Fibroblast of skin of back (primary cell): ENCODE data around the gene DNAJC11.
"Not testable (repeated sequence)": the region's sequence is repeated elsewhere in the genome, so short reads cannot be mapped to it uniquely, and the experiment has no call there.

Experiments used
- DNase-seq: peaks from one replicate; pipeline ENCODE4 v3.0.0-alpha.2; 2013

DNAJC11 gene

DNA sequence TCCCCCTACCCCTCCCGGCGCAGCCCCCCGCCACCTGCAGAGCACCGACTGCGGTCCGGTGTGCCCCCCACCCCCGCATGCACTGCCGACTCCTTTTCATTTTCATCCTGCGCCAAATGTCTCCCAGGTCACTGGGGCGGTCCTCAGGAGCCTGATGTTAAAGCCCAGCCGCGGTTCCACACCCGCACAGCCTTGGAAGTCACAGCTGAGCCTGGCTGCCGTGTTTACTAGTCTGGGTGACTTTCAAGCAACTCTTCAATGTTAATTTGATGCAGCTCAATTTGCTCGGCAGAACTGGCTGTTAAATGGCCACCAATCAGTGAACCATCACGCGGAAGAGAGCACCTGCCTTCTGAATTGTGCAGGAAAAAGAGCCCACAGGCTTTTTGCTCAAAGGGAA is 49.7 kb downstream of the DNAJC11 start:
- no peak for DNase-seq

GRCh38 chr1:6648556-6648955 is 53.1 kb downstream of the DNAJC11 start:
- no peak for DNase-seq

- peak; percentile 60 for DNase-seq
These were observed 55.0 kb downstream of the DNAJC11 start for GRCh38 chr1:6646499-6647148.

GRCh38 chr1:6645018-6645417 is 56.6 kb downstream of the DNAJC11 start:
- DNase-seq: no peak

- DNase-seq: not testable (repeated sequence)
These were observed 60.7 kb downstream of the DNAJC11 start for GRCh38 chr1:6640867-6641266.

DNA sequence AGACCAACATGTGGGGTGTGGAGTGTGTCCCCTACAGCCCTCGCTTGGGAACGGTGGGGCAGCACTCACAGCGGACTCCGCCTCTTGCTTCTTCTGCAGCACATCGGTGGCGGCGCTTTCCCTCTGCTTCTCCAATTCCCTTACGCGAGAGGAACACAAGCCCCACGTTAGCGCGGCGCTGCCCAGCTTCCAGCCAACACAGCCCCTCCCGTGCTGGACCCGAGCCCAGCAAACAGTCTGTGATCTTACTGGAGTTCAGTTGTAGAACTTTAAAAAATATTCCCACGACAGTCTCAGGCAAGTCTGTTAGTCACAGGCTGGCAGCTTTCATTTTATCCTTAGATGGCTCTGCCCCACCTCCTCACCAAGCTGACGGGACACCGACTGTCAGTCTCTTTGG is 63.4 kb downstream of the DNAJC11 start:
- DNase-seq: peak; percentile 52

DNA sequence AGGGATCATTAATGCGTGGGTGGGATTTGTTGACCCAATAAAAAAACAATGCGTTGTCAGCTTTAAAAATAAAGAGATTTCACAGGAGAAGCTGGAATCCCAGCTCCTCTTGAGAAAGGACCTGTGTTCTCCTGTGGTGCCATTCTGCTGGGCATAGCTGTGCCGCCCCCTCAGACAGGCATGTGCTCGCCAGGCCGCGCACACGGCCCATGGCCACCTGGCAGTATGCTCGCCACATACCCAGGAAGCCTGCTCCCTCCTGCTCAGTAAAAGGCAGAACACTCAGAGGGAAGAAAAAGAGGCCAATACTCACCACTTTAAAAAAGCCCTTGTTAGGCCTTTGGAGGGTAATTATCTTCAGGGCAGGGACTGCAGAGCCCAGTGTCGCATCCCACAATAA is 63.8 kb downstream of the DNAJC11 start:
- no peak for DNase-seq

GRCh38 chr1:6636778-6637177 is 64.8 kb downstream of the DNAJC11 start:
- DNase-seq: not testable (repeated sequence)

GRCh38 chr1:6635910-6636760 is 65.5 kb downstream of the DNAJC11 start:
- peak; percentile 12 for DNase-seq

DNA sequence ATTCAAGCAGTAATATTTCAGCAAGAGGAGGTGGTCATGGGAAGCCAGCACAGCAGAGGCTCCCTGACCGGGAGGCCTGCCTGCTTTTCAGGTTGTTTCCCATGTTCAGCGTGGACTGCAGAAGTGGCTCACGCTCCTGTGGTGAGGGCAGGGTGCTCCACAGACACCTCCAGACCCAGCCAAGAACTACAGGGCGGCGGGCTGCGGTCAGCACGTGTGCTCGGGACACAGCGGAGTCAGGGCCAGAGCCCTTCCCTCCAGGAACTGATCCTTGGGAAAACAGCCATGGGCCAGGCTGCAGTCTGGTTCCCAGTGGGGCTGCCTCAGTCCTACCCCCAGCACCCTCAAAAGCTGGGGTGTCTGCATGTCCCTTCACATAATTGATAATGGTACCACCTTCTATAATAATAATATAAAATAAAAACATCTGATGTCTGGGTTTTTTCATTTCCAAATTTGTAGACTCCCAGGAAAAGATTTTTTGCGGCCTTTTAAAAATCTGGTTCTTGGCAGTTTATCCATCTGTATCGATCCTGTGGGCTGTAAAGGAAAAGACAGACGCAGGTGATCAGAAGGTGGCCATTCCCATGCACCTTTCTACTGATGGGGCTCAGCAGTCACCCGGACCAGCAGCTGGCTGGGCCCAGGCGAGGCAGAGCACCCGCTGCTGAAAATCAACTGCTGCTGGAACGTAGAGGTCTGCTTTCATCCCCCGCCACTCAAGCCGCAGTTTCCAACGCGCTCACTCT is 66.3 kb downstream of the DNAJC11 start:
- no peak for DNase-seq

DNA sequence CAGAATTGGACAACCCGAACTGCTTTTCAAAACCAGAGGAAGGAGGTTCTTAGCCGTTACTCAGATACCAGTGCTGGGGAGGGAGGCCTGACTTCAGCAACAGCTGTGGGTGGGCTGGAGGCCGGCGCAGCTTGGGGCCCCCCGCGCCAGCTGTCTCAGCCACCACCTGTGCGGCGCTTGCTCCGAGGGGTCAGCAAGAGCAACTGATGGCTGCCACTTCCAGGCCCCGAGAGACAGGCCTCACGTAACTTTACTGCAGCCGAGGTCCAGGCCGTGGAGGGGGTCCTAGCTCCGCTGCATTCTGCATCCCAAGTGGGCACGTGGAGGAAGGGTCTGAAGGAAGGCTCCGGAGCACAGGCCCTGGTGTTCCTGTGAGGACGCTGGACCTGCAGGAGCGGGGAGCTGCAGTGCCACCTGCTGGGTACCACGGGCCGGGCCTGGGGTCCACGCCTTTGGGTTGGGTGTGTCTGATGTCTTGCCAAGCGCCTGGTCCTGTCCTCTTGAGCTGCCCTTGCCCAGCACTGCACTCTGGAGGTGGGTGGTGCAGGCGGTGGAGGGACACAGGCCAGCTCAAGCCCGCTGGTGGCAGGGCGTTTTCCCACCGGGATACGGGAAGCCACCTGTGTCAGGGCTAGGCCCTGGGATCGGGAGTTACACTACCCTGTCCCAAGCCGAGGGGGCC is 67.1 kb downstream of the DNAJC11 start:
- peak; percentile 27 for DNase-seq

DNA sequence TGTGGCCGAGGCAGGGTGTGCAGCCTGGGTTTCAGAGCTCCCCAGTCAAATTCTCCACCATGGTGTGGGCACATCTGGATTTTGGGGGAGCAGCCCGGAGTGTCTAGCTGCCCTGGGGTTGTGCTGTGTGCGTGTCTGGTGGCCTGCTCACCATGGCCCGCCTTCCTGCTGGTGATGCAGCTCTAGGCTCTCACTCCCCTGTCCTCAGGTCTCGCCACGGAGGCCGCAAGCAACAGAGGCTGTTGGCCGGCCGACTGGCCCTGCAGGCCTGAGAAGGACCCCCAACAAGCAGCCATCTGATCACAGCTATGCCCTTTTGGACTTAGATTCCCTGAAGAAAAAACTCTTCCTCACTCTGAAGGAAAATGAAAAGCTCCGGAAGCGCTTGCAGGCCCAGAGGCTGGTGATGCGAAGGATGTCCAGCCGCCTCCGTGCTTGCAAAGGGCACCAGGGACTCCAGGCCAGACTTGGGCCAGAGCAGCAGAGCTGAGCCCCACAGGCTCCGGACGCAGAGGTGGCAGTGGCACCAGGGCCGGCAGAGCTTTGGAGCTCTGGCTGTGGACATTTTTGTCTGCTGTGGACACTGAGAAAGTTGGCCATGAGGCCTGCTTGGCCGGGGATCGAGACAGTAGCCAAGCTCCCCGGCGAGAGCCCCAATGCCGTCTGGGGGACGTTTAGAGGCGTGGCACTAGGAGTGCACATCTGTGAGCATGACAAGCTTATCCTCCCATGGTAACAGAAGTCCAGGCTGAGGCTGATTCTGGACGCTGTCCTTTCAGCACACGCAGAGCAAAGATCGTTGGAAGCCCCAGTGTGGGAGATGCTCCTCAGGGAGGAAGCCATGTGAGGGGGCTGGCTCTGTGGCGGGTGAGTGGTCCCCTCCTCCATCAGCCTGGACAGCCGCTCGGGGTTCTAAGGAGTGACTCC is 68.8 kb downstream of the DNAJC11 start:
- no peak for DNase-seq

GRCh38 chr1:6631058-6631457 is 70.6 kb downstream of the DNAJC11 start:
- no peak for DNase-seq

- DNase-seq: no peak
These were observed 71.6 kb downstream of the DNAJC11 start for GRCh38 chr1:6630027-6630426.

GRCh38 chr1:6628971-6629479 is 72.6 kb downstream of the DNAJC11 start:
- no peak for DNase-seq

DNA sequence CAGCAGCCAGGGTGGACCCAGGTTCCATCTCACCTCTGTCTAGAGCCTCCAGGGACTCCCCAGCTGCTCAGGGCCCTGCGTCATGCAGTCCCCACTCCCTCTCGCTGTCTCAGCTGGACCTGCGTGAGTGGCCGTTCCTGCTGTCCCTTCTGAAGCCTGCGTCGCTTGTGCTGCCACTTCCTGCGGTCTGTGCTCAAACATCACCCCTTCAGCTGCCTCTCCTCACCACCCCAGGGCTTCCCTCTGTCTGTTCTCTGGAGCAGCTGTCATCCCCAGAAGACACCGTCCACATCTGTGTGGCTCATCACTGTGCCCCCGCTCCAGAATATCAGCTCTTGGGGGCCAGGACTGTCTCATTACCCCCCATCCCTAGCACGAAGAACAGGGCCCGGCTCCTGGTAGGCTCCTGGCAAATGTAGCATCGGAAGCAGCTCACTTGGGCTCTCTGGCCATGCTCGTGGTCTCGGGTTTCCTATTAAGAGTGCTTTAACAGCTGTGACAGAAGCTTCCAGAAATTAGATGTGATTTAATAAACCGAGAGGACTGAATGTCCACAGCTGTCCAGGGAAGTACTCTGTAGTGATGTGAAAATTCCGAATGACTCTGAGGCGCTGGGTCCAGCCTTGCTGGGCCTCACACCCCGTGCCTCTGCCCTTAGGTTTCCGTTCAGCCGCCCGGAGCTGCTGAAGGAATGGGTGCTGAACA is 73.6 kb downstream of the DNAJC11 start:
- DNase-seq: no peak

DNA sequence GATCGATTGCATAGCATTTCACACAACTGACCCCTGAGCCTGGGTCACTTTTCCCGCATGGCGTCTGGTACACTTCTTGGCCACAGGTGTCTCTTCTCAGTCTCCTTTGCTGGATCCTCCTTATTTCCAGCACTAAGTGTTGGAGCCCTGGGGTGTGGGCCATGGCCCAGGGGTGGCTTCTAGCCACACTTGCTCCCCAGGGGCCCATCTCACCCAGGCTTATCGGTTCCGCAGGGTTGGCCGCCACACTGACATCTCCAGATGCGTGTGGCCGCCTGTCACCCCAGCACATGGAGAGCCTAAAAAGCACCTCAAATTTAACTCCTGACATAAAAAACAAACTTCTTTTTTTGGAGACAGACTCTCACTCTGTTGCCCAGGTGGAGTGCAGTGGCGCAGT is 74.6 kb downstream of the DNAJC11 start:
- no peak for DNase-seq

DNA sequence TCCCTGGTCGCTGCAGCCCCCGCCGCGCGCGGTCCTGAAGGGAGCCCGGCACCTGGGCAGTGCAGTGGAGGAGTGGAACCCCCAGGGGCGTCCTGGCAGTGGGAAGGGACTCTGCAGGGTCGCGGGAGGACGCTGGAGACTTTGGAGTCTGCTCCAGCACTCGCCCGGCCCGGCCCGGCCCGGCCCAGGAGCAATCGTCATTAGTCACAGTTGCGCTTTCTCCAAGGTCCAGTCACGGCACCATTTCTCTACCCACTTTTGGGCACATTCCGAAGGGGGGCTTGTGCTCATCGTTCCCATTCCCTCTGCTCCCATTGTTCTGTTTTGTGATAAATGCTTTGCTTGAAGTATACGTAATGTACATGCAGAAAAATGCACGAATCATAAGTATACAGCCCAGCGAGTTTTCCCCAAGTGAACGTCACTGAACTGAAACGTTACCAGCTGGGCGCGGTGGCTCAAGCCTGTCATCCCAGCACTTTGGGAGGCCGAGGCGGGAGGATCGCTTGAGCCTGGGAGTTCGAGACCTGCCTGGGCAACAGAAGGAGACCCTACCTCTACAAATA is 75.9 kb downstream of the DNAJC11 start:
- DNase-seq: peak; percentile 67

- peak; percentile 82 for DNase-seq
These were observed 76.7 kb downstream of the DNAJC11 start, which contains the start of gene THAP3 for GRCh38 chr1:6624710-6625583. Gene THAP3 (plus strand): TSS chr1:6624868. CDS start chr1:6625219, 351 bp downstream.
